ENCODE data around the gene ZNF503. TPM values are rescaled to one million over a fixed set of nuclear protein-coding genes. Genes with fewer than 3 reads are reported as not detected.

Gene ZNF503
- total and polyA plus RNA-seq, 4 donors: 7.0 to 32.1 (median 18.9) TPM

DNA sequence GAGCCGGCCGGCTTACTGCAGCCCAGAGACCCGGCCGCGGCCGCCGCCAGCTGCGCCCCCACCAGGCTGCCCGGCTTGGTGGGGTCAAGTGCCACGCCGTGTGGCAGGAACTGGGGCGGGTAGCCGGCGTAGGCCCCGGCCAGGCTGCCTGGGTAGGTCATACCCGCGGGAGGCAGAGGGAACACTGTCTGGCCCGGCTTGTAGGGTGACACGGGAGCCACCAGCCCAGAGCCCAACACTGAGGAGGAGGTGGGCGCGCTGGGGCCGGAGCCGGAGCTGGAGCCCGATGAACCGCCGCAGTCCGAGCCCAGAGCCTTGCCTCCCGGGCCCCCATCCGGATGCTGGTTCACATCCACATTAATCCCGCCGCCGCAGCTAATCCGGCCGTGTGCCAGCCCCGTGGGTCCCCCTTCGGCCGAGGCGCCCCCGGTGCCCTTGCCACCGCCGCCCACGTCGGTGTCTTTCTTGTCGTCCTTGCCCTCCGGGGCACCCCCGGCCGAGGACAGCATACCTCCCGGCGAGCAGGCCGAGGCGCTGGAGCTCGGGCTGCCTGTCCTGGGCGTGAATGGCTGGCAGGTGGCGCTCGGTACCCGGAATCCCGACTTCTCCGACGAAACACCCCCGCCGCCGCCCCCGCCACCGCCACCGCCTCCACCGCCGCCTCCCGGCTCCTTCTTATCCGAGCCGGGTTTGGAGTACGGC lies 2.0 kb downstream of the ZNF503 start:
- Histone ChIP-seq H3K9me3 (ENCODE audit: control insufficient read depth, low read length) (no peaks in the 10 kb centered on the region), H3K4me1 (ENCODE audit: control insufficient read depth in 1 of 2, insufficient read depth in 2 of 2, low read length in 2 of 2) (no peaks in the 10 kb centered on the region), H3K27me3 (ENCODE audit: control insufficient read depth in 1 of 2, insufficient read depth in 2 of 2, low read length in 1 of 2) (no peaks in the 10 kb centered on the region), H3K4me3 (ENCODE audit: low read length in 2 of 2) (peak overlapping the region; percentile 60 to 81), H3K36me3 (ENCODE audit: control insufficient read depth in 1 of 2, insufficient read depth in 2 of 2, low read length in 1 of 2) (no peaks in the 10 kb centered on the region), H3K27ac (ENCODE audit: low read depth in 1 of 2, low read length in 2 of 2) (peak overlapping the region in 1 of 2 donors; percentile 64)
- DNase-seq (peak; percentile 90 to 96), ATAC-seq (ENCODE audit: low FRiP score) (peak; percentile 56)
- intact Hi-C loops (cut with DNase I): loop anchor here (1.0 to 10.0 kb wide), 14 partner anchors 102 to 1585 kb away; no protein-coding TSS in a partner anchor
- 3% methylated on average over 52 to 71 of the region's 71 CpGs for WGBS, 2 donors

DNA sequence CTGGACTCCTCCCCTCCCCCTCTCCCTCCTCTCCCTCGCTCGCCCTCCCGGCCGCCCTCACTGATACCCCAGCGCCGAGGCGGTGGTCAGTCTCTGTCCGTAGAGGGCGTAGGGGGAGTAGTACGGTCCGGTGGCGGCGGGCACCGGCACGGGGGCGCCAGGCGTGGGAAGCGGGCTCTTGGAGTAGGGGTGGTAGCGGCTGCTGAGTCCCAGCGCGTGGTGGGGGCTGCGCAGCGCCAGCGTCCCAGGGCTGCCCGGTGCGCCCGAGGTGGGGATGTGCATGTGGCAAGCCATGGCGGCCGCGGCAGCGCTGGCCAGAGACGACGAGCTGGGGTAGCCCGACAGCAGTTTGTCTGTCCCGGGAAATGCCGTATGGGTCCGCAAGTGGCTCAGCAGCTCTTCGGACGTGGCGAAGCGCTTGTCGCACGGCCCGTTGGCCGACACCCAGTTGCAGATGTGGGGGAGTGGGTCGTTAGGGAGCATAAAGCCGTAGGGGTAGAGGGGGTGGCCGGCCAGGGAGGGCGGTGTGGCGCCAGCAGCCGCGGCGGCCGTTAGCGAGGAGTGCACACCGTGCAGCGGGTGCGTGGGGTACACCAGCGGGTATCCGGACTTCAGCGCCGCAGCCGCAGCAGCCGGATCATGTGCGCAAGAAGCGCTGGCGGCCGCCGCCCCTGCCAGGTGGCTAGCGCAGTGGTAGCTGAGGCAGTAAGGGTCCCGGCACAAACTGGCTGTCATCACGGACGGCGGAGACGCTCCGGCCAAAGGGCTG lies 2.7 kb downstream of the ZNF503 start:
- H3K27me3 ChIP-seq (ENCODE audit: control insufficient read depth in 1 of 2, insufficient read depth in 2 of 2, low read length in 1 of 2): no peaks in the 10 kb centered on the region
- H3K27ac ChIP-seq (ENCODE audit: low read depth in 1 of 2, low read length in 2 of 2): peak overlapping the region in 1 of 2 donors; percentile 49
- ATAC-seq (ENCODE audit: low FRiP score): no peak
- H3K4me3 ChIP-seq (ENCODE audit: low read length in 2 of 2): peak overlapping the region; percentile 60 to 81
- no peaks in the 10 kb centered on the region for H3K36me3 ChIP-seq (ENCODE audit: control insufficient read depth in 1 of 2, insufficient read depth in 2 of 2, low read length in 1 of 2)
- intact Hi-C loops (cut with DNase I): loop anchor here (1.0 to 10.0 kb wide), 6 partner anchors 102 to 1148 kb away; no protein-coding TSS in a partner anchor
- H3K4me1 ChIP-seq (ENCODE audit: control insufficient read depth in 1 of 2, insufficient read depth in 2 of 2, low read length in 2 of 2): no peaks in the 10 kb centered on the region
- DNase-seq: peak; percentile 59 to 80
- no peaks in the 10 kb centered on the region for H3K9me3 ChIP-seq (ENCODE audit: control insufficient read depth, low read length)
- 22 to 24% methylated on average over 63 to 76 of the region's 76 CpGs for WGBS, 2 donors

DNA sequence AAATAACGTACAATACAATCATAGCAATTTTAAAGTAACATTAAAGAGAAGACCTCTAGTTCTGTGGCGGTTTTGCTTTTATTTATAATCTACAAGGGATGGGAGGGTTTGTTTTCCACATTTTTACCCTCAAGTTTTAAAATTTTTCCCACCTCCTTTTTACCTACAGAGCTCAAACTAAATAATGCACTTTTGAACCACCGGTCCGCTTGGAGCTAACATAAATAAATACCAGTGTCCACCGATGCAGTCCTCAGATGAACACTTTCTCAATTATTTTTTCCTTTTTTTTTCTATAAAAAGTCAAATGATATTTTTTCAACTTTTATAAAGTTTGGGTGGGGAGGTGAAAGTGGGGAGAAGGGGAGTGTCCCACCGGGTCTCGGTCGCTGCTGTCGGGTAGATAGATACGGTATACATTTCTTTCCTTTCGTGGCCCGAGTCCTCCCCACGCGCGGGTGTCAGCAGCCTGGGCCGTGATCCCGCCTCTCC lies 3.3 kb downstream of the ZNF503 start:
- no peak for DNase-seq
- Histone ChIP-seq H3K27ac (ENCODE audit: low read depth in 1 of 2, low read length in 2 of 2) (peak overlapping the region in 1 of 2 donors; percentile 49), H3K27me3 (ENCODE audit: control insufficient read depth in 1 of 2, insufficient read depth in 2 of 2, low read length in 1 of 2) (no peaks in the 10 kb centered on the region), H3K36me3 (ENCODE audit: control insufficient read depth in 1 of 2, insufficient read depth in 2 of 2, low read length in 1 of 2) (no peaks in the 10 kb centered on the region), H3K4me1 (ENCODE audit: control insufficient read depth in 1 of 2, insufficient read depth in 2 of 2, low read length in 2 of 2) (no peaks in the 10 kb centered on the region), H3K9me3 (ENCODE audit: control insufficient read depth, low read length) (no peaks in the 10 kb centered on the region), H3K4me3 (ENCODE audit: low read length in 2 of 2) (peak overlapping the region; percentile 14 to 81)
- no peak for ATAC-seq (ENCODE audit: low FRiP score)
- intact Hi-C loops (cut with DNase I): loop anchor here (5.0 to 10.0 kb wide), 5 partner anchors 101 to 1149 kb away; no protein-coding TSS in a partner anchor
- WGBS, 2 donors: 29 to 32% methylated on average over 17 of the region's 17 CpGs

DNA sequence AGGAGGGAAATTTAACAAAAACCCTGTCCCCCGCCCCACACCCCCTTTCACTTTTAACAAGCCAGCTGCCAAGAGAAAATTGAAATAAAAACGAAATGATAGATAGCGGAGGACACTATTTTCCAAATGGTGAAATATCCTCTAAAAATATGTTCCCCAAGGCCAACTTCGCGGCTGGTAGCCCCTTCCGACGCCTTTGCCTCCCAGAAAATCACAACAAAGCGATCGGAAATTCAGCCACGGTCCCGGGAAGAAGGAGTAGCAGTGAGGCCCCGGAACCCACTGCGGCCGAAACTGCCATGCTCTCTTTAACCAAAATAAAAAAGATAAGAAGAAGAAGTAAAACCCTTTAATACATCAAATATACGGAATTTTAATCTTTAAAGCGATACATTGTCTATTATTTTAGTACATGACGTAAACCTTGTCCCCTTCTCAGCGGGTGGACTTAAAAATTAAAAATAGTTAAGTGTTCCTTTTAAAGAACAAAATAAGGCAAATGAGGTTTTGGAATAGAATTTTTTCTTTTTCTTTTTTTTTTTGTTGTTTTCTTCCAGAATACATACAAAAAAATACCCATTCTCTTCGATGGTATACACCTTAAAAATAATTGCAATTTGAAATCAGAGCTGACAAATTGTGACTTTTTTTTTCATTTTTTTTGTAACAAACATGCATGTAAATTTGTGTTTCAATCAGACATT lies 3.9 kb downstream of the ZNF503 start:
- intact Hi-C loops (cut with DNase I): loop anchor here (5.0 to 10.0 kb wide), 5 partner anchors 100 to 1150 kb away; no protein-coding TSS in a partner anchor
- 54 to 64% methylated on average over 19 of the region's 19 CpGs for WGBS, 2 donors
- Histone ChIP-seq H3K4me1 (ENCODE audit: control insufficient read depth in 1 of 2, insufficient read depth in 2 of 2, low read length in 2 of 2) (no peaks in the 10 kb centered on the region), H3K36me3 (ENCODE audit: control insufficient read depth in 1 of 2, insufficient read depth in 2 of 2, low read length in 1 of 2) (no peaks in the 10 kb centered on the region), H3K27me3 (ENCODE audit: control insufficient read depth in 1 of 2, insufficient read depth in 2 of 2, low read length in 1 of 2) (no peaks in the 10 kb centered on the region), H3K27ac (ENCODE audit: low read depth in 1 of 2, low read length in 2 of 2) (peak overlapping the region in 1 of 2 donors; percentile 30), H3K4me3 (ENCODE audit: low read length in 2 of 2) (no peak overlapping the region), H3K9me3 (ENCODE audit: control insufficient read depth, low read length) (no peaks in the 10 kb centered on the region)
- no peak for DNase-seq
- no peak for ATAC-seq (ENCODE audit: low FRiP score)

DNA sequence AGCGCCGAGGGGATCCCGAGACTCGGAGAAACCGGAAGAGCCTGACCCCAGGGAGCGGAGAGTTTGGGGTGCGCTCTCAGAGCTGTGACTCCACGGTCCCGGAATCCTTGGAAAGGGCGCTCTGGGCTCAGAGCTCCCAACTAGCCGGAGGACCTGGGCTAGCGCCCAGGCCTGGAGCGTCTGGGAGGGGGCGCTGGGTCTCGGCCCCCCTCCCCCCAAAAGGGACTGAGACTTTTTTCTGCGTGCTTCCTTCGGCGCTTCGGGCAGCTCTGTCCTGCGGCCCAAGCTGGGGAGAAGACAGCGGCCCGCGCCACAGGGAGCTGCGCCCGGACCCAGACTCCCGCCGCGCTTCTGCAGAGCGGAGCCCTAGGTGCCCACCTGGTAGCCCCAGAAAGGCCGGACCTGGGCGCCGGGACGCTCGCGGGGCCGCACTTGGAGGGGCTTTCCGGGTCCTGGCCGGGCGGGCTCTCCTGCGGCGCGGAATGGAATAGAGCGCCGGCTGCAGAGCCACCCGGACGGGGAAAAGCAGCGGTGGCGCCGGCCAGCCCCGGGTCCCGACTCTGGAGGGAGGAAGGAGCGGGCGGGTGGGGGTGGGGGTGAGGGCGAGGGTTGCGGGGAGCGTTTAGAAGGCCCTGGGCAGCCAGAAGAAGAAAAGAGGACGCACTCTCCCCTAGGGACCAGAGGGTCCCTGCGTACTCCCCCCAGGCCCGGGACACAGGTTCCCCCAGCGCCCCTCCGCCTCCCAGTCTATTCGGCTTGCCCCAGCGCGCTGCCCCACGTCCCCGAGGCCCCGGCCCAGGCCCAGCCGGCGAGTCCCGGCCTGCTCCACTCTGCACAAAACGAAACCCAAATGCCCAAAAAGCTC lies 4.7 kb downstream of the ZNF503 start:
- peak overlapping the region; percentile 19 to 43 for H3K27ac ChIP-seq (ENCODE audit: low read depth in 1 of 2, low read length in 2 of 2)
- no peaks in the 10 kb centered on the region for H3K4me1 ChIP-seq (ENCODE audit: control insufficient read depth in 1 of 2, insufficient read depth in 2 of 2, low read length in 2 of 2)
- H3K4me3 ChIP-seq (ENCODE audit: low read length in 2 of 2): no peak overlapping the region
- ATAC-seq (ENCODE audit: low FRiP score) (peak; percentile 2), DNase-seq (no peak)
- H3K27me3 ChIP-seq (ENCODE audit: control insufficient read depth in 1 of 2, insufficient read depth in 2 of 2, low read length in 1 of 2): no peaks in the 10 kb centered on the region
- 50 to 63% methylated on average over 59 to 71 of the region's 71 CpGs for WGBS, 2 donors
- H3K36me3 ChIP-seq (ENCODE audit: control insufficient read depth in 1 of 2, insufficient read depth in 2 of 2, low read length in 1 of 2): no peaks in the 10 kb centered on the region
- intact Hi-C loops (cut with DNase I): loop anchor here (5.0 to 10.0 kb wide), 5 partner anchors 100 to 1150 kb away; no protein-coding TSS in a partner anchor
- H3K9me3 ChIP-seq (ENCODE audit: control insufficient read depth, low read length): no peaks in the 10 kb centered on the region

DNA sequence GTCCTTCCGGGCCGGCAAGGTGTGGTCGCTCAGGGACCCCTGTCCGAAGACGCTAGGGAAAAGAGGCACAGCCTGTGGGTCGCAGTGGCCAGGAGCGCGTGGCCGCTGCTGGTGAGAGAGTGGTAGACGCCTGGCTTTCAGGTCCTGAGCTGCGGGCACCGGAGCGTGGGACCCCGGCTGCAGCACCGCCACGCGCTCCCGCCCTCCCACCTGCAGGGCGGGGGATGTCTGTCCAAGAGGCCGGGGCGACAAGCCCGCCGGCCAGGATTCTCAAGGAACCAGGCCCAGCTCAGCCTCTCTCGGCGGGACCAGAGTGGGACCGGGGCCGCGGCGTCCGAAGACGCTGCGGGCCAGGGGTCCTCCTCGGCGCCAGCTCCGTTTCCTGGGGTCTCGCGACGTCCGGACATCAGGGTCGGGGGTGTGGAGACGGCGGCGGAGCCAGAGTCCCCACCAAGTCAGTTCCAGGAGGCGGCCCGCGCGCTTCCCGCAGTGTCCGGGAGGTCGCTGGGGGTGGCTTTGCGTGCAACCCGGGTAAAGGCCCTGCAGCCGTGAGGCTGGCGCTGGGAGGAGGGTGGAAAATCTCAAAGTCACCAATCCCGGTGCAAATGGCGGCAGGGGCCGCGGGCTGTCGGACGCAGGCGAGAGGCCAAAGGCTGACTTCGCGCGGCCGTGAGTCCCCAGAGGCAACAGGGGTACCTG lies 5.5 kb downstream of the ZNF503 start:
- H3K36me3 ChIP-seq (ENCODE audit: control insufficient read depth in 1 of 2, insufficient read depth in 2 of 2, low read length in 1 of 2): no peaks in the 10 kb centered on the region
- intact Hi-C loops (cut with DNase I): loop anchor here (5.0 to 10.0 kb wide), 5 partner anchors 99 to 1151 kb away; no protein-coding TSS in a partner anchor
- no peaks in the 10 kb centered on the region for H3K27me3 ChIP-seq (ENCODE audit: control insufficient read depth in 1 of 2, insufficient read depth in 2 of 2, low read length in 1 of 2)
- WGBS, 2 donors: 60 to 81% methylated on average over 65 of the region's 65 CpGs
- H3K9me3 ChIP-seq (ENCODE audit: control insufficient read depth, low read length): no peaks in the 10 kb centered on the region
- no peak for ATAC-seq (ENCODE audit: low FRiP score)
- H3K4me3 ChIP-seq (ENCODE audit: low read length in 2 of 2): no peak overlapping the region
- DNase-seq: peak in 1 of 2 donors; percentile 79
- peak overlapping the region in 1 of 2 donors; percentile 25 for H3K27ac ChIP-seq (ENCODE audit: low read depth in 1 of 2, low read length in 2 of 2)
- H3K4me1 ChIP-seq (ENCODE audit: control insufficient read depth in 1 of 2, insufficient read depth in 2 of 2, low read length in 2 of 2): no peaks in the 10 kb centered on the region

DNA sequence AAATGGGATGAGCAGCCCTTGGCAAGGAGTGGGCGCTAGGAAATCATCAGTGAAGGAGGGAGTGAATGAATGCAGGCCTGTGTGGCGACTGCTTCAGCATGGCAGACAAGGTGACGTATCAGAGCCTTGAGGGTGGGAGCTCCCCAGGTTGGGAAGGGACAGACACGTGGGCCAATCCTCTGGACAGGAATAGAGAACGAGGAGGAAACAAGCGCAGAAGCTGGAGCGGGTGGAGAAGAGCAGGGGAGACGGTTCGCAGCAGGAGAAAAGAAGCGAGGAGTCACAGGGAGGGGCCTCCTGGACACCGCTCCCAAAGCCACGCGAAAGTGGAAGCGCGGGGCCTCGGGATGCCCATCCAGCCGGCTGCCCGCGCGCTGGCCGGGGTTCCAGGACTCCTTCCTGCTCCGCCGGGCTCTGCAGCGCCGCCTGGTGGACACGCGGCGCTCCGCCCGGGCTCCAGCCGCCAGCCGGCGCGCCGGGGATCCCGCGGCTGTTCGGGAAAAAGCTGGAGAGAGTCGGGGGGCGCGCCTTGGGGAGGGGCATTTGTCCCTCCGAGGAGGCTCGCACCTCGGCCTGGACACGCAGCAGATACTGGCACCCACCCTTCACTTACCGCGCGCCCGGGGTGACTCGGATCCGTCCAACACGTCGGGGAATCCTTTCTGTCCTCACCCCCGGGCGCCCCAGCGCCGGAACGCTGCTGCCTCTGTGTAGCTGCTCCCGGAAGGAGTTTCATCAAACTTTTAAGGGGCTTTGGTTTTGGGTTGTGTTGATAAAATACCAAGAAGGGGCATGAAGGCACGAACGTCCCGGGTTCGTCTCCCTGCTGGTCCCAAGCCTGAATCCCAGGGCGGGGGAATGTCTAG lies 6.3 kb downstream of the ZNF503 start:
- H3K9me3 ChIP-seq (ENCODE audit: control insufficient read depth, low read length): no peaks in the 10 kb centered on the region
- 44 to 56% methylated on average over 61 to 64 of the region's 64 CpGs for WGBS, 2 donors
- H3K27ac ChIP-seq (ENCODE audit: low read depth in 1 of 2, low read length in 2 of 2): peak overlapping the region in 1 of 2 donors; percentile 25
- intact Hi-C loops (cut with DNase I): loop anchor here (5.0 to 10.0 kb wide), 5 partner anchors 98 to 1152 kb away; no protein-coding TSS in a partner anchor
- no peaks in the 10 kb centered on the region for H3K27me3 ChIP-seq (ENCODE audit: control insufficient read depth in 1 of 2, insufficient read depth in 2 of 2, low read length in 1 of 2)
- DNase-seq (peak; percentile 68 to 88), ATAC-seq (ENCODE audit: low FRiP score) (peak; percentile 64)
- no peak overlapping the region for H3K4me3 ChIP-seq (ENCODE audit: low read length in 2 of 2)
- no peaks in the 10 kb centered on the region for H3K4me1 ChIP-seq (ENCODE audit: control insufficient read depth in 1 of 2, insufficient read depth in 2 of 2, low read length in 2 of 2)
- H3K36me3 ChIP-seq (ENCODE audit: control insufficient read depth in 1 of 2, insufficient read depth in 2 of 2, low read length in 1 of 2): no peaks in the 10 kb centered on the region
